C4-2B (cell line): ENCODE measurements around the gene GPANK1.

Experiments
- CTCF ChIP-seq: fragments of 450-650 bp; conservative IDR thresholded peaks from 2 replicates; pipeline ENCODE4 v1.5.1; 2017; ENCODE audit warnings: mild to moderate bottlenecking
- ZFX ChIP-seq: fragments of 450-650 bp; IDR thresholded peaks from 2 replicates; pipeline ENCODE4 v1.6.1; 2017

- TF ChIP-seq CTCF (no peak), ZFX (no peak)
Observed at GRCh38 chr6:31642798-31643570, 21.8 kb downstream of the GPANK1 start.
